Stomach (tissue), 4 donors: ENCODE measurements around the gene C5AR2.

Experiments
- EP300 ChIP-seq: sonication (generic); formaldehyde crosslinking; IDR thresholded peaks from one replicate; pipeline ENCODE4 v1.6.1; 2017; ENCODE audit warnings: antibody characterized with exemption
- POLR2A ChIP-seq, 4 donors: fragments of 450-650 bp; IDR thresholded peaks; one replicate each; pipeline ENCODE4 v1.6.1; 2016; ENCODE audit warnings: antibody characterized with exemption in 4 of 4, control low read depth in 2 of 4, mild to moderate bottlenecking in 1 of 4, moderate library complexity in 1 of 4
- TF ChIP-seq, protein P1 (sequence below), 7 experiments: fragments of 450-650 bp in 4 of 7; fragments of 200-600 bp in 3 of 7; sonication (generic) in 3 of 7; IDR thresholded peaks; one replicate each; pipeline ENCODE4 v1.5.1; 2016 to 2019; ENCODE audit warnings: antibody characterized with exemption in 7 of 7, control low read depth in 2 of 7, mild to moderate bottlenecking in 1 of 7

DNA sequence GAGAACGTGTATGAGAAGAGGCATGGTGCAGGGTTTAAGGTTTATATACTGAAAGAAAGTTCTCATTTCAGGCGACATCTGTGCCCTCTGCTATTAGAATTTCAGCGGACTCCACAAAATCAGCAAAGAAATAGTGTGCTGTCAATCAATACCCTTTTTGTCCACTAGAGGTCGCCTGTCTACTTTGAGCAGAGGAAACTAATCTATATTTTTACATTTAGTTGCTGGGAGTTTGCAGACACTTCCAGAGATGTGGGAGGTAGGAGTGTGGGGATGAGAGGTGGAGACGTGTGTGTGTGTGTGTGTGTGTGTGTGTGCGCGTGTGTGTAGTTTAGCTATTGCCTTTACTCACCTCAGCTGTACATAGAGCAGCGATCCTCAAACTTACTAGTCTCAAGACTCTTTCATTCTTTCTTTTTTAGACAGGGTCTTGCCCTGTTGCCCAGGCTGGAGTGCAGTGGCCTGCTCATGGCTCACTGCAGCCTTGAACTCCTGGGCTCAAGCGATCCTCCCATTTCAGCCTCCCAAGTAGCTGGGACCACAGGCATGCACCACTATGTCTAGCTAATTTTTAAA is 47.6 kb upstream of the C5AR2 start:
- TF ChIP-seq, protein P1, sequence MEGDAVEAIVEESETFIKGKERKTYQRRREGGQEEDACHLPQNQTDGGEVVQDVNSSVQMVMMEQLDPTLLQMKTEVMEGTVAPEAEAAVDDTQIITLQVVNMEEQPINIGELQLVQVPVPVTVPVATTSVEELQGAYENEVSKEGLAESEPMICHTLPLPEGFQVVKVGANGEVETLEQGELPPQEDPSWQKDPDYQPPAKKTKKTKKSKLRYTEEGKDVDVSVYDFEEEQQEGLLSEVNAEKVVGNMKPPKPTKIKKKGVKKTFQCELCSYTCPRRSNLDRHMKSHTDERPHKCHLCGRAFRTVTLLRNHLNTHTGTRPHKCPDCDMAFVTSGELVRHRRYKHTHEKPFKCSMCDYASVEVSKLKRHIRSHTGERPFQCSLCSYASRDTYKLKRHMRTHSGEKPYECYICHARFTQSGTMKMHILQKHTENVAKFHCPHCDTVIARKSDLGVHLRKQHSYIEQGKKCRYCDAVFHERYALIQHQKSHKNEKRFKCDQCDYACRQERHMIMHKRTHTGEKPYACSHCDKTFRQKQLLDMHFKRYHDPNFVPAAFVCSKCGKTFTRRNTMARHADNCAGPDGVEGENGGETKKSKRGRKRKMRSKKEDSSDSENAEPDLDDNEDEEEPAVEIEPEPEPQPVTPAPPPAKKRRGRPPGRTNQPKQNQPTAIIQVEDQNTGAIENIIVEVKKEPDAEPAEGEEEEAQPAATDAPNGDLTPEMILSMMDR (IDR thresholded peaks at IDR 0.05), result peak in 5 of 7 experiments; percentile 45 to 95 (median 90)
- TF ChIP-seq POLR2A (IDR thresholded peaks at IDR 0.05) (no peak), EP300 (no peak)
